ENCODE results near the gene CDK1. TPM values are rescaled to one million over a fixed set of nuclear protein-coding genes. Genes with fewer than 3 reads are reported as not detected.

The CDK1 gene
- total and polyA plus RNA-seq, 10 of the 15 experiments (the other 5 are each of a cell fraction or from before 2014, with no cell fraction given) = 81.5 to 361 (median 133) TPM

GRCh38 chr10:60808036-60808435 lies 29.8 kb downstream of the CDK1 start:
- RAD21 ChIA-PET (ENCODE audit: unreplicated experiment) = no interaction called here
- POLR2A ChIA-PET = no interaction called here
- H3K4me2 ChIP-seq (ENCODE audit: control insufficient read depth, insufficient read depth) = no peak overlapping the region
- H3K4me3 ChIP-seq = no peak overlapping the region
- peaks cover 0 to 2% of the 10 kb centered on the region in 2 experiments; a peak in 1 of 4 replicates for H3K36me3 ChIP-seq (ENCODE audit: control insufficient read depth in 2 of 2, insufficient read depth in 2 of 2, low read length in 1 of 2)
- H3K27me3 ChIP-seq (replicated peaks in 1 of 2; ENCODE audit: control insufficient read depth in 2 of 2, insufficient read depth in 2 of 2, low read length in 1 of 2) = no peaks in the 10 kb centered on the region
- DNase-seq (ENCODE audit: low read depth, low spot score) = no peak
- ATAC-seq = no peak
- SMC1A ChIA-PET (ENCODE audit: uncharacterized antibody, unreplicated experiment) = interaction anchor here (1.3 kb wide), 1 partner anchor 153 kb away, joined by 4 read pairs; no protein-coding TSS in a partner anchor
- no peaks in the 10 kb centered on the region for H3K4me1 ChIP-seq (ENCODE audit: control insufficient read depth, insufficient read depth, low read length)
- intact Hi-C loops (cut with micrococcal nuclease; ENCODE audit: unreplicated experiment) (no loop called here), in situ Hi-C loops (cut with MboI) (loop anchor here (25.0 kb wide), 1 partner anchor 1029 kb away; no protein-coding TSS in a partner anchor)
- no peaks in the 10 kb centered on the region for H3K79me2 ChIP-seq (ENCODE audit: control insufficient read depth, insufficient read depth, low read length)
- H3K27ac ChIP-seq (ENCODE audit: control insufficient read depth, insufficient read depth) = no peak overlapping the region
- no peak overlapping the region for H3K9ac ChIP-seq (ENCODE audit: control insufficient read depth, insufficient read depth, low read length)
- no peak for FAIRE-seq
- TF ChIP-seq HDGF (IDR thresholded peaks at IDR 0.05) = no peak
- no peak for TF ChIP-seq YY1 (IDR thresholded peaks at IDR 0.05; ENCODE audit: low read depth, low read length)
- TF ChIP-seq SKIL (IDR thresholded peaks at IDR 0.05; ENCODE audit: low read depth, poor library complexity, severe bottlenecking) = no peak
- TF ChIP-seq EGR1 (IDR thresholded peaks at IDR 0.05; ENCODE audit: borderline replicate concordance in 1 of 2, low read depth in 2 of 2, low read length in 2 of 2) = no peak
- no peak for TF ChIP-seq RUNX3 (IDR thresholded peaks at IDR 0.05; ENCODE audit: low read length)
- TF ChIP-seq PBX3 (IDR thresholded peaks at IDR 0.05; ENCODE audit: insufficient replicate concordance, low read depth, low read length) = no peak
- no peak for TF ChIP-seq ZNF24 (IDR thresholded peaks at IDR 0.05)
- TF ChIP-seq BCL3 (IDR thresholded peaks at IDR 0.05; ENCODE audit: borderline replicate concordance, insufficient read depth, low read depth, low read length, poor library complexity, severe bottlenecking) = no peak
- TF ChIP-seq SRF (IDR thresholded peaks at IDR 0.05; ENCODE audit: low read depth in 2 of 2, low read length in 2 of 2) = no peak
- TF ChIP-seq STAT3 (IDR thresholded peaks at IDR 0.05; ENCODE audit: low read depth, low read length) = no peak
- TF ChIP-seq LARP7 (IDR thresholded peaks at IDR 0.05) = no peak
- TF ChIP-seq KLF5 (IDR thresholded peaks at IDR 0.05; ENCODE audit: partially characterized antibody) = no peak
- no peak for TF ChIP-seq ATF7 (IDR thresholded peaks at IDR 0.05; ENCODE audit: low read depth)
- TF ChIP-seq BCL11A (IDR thresholded peaks at IDR 0.05; ENCODE audit: low read depth, low read length) = no peak
- no peak for TF ChIP-seq MLLT1 (IDR thresholded peaks at IDR 0.05)
- no peaks in the 10 kb centered on the region for H3K9me3 ChIP-seq (replicated peaks; ENCODE audit: control insufficient read depth, insufficient read depth, low read length)
- 98% methylated on average over 3 of the region's 3 CpGs for WGBS (ENCODE audit: insufficient coverage, insufficient replicate concordance, low lambda C conversion rate, missing lambda C conversion rate)
- H2AFZ ChIP-seq (ENCODE audit: control insufficient read depth, low read depth, low read length) = no peak overlapping the region
- BruUV-seq (replicated peaks) = no TSS peak
- CTCF ChIA-PET = interaction anchor here (1.2 to 1.5 kb wide), 2 partner anchors 9 to 12 kb away, joined by 4 to 9 read pairs; no protein-coding TSS in a partner anchor
- no peaks in the 10 kb centered on the region for H4K20me1 ChIP-seq (ENCODE audit: control insufficient read depth, insufficient read depth)

Data from GM12878 (cell line).